GM12878 (cell line): ENCODE results near the gene KPNA5. TPM values are rescaled to one million over a fixed set of nuclear protein-coding genes. Genes with fewer than 3 reads are reported as not detected.

ENCODE experiments used
- ATAC-seq: fragments of 200-7000 bp; cut with Tn5 transposase; 3 replicates; pipeline ENCODE4 v1.9.1; 2020; ENCODE audit warnings: mild to moderate bottlenecking, moderate library complexity
- BruUV-seq: library from RNA; stranded (reverse); fragments of 400-500 nt; replicated peaks from 2 replicates; lab custom pipeline; 2021; lab: Mats Ljungman, UMichigan
- CTCF ChIA-PET: fragments of 300-600 bp; sonication (Branson Sonifier 250); formaldehyde crosslinking; extraction: SDS; loops from one replicate; lab custom pipeline; 2021; ENCODE audit warnings: inconsistent platforms; lab: Yijun Ruan, JAX
- POLR2A ChIA-PET: fragments of 350-600 bp; formaldehyde crosslinking; extraction: SDS; loops from one replicate; lab custom pipeline; 2021; ENCODE audit warnings: inconsistent platforms; lab: Charles Lee
- RAD21 ChIA-PET: fragments of 300-600 bp; sonication (Branson Sonifier 250); formaldehyde crosslinking; loops from one replicate; lab custom pipeline; 2023; ENCODE audit warnings: antibody characterized with exemption; ENCODE audit not compliant: unreplicated experiment; lab: Charles Lee
- SMC1A ChIA-PET: fragments of 300-600 bp; sonication (Branson Sonifier 250); formaldehyde crosslinking; loops from one replicate; lab custom pipeline; 2023; ENCODE audit not compliant: unreplicated experiment, uncharacterized antibody; lab: Charles Lee
- DNase-seq: peaks from one replicate; pipeline ENCODE4 v3.0.0-alpha.2; 2011; ENCODE audit warnings: low read depth, low spot score
- FAIRE-seq: peaks from 3 replicates; lab custom pipeline; 2011; peaks lifted over from hg19 to GRCh38; lab: Jason Lieb, UNC
- H2AFZ ChIP-seq: 2 replicates; pipeline ENCODE4 v1.6.0; 2011; ENCODE audit warnings: low read depth, low read length, control low read depth; ENCODE audit not compliant: control insufficient read depth
- H3K27ac ChIP-seq: 2 replicates; pipeline ENCODE4 v1.5.1; 2011; ENCODE audit warnings: control low read depth; ENCODE audit not compliant: control insufficient read depth, insufficient read depth
- H3K27me3 ChIP-seq, 2 experiments: replicated peaks in 1 of 2; 2 replicates each; pipeline versions ENCODE4 v1.6.0 to v1.6.1; 2011; ENCODE audit warnings: low read length in 1 of 2; ENCODE audit not compliant: control insufficient read depth in 2 of 2, insufficient read depth in 2 of 2
- H3K36me3 ChIP-seq, 2 experiments: 2 replicates each; pipeline ENCODE4 v1.5.1; 2011; ENCODE audit warnings: low read length in 1 of 2; ENCODE audit not compliant: control insufficient read depth in 2 of 2, insufficient read depth in 2 of 2
- H3K4me1 ChIP-seq: 2 replicates; pipeline ENCODE4 v1.6.1; 2011; ENCODE audit warnings: mild to moderate bottlenecking, low read length, moderate library complexity, mixed read lengths; ENCODE audit not compliant: control insufficient read depth, insufficient read depth
- H3K4me2 ChIP-seq: 2 replicates; pipeline ENCODE4 v1.6.0; 2011; ENCODE audit warnings: control low read depth; ENCODE audit not compliant: control insufficient read depth, insufficient read depth
- H3K4me3 ChIP-seq: fragments of 200-600 bp; sonication (generic); 2 replicates; pipeline ENCODE4 v1.5.1; 2016
- H3K79me2 ChIP-seq: 2 replicates; pipeline ENCODE4 v1.6.0; 2011; ENCODE audit warnings: low read length; ENCODE audit not compliant: control insufficient read depth, insufficient read depth
- H3K9ac ChIP-seq: 2 replicates; pipeline ENCODE4 v1.8.0; 2011; ENCODE audit warnings: low read length, control low read depth, mixed read lengths; ENCODE audit not compliant: control insufficient read depth, insufficient read depth
- H3K9me3 ChIP-seq: replicated peaks from 3 replicates; pipeline ENCODE4 v1.5.1; 2011; ENCODE audit warnings: mild to moderate bottlenecking, low read length; ENCODE audit not compliant: control insufficient read depth, insufficient read depth
- H4K20me1 ChIP-seq: 2 replicates; pipeline ENCODE4 v1.6.0; 2011; ENCODE audit not compliant: control insufficient read depth, insufficient read depth
- BACH1 ChIP-seq: fragments of 450-650 bp; IDR thresholded peaks from 2 replicates; pipeline ENCODE4 v1.6.1; 2017; ENCODE audit warnings: mild to moderate bottlenecking, borderline replicate concordance
- CEBPZ ChIP-seq: fragments of 150-350 bp; IDR thresholded peaks from 2 replicates; pipeline ENCODE4 v1.6.1; 2016; ENCODE audit warnings: low read depth, low read length
- CHD2 ChIP-seq: IDR thresholded peaks from 2 replicates; pipeline ENCODE4 v1.6.1; 2011; ENCODE audit warnings: low read depth, low read length, improper control_type of control experiment, borderline replicate concordance
- CHD4 ChIP-seq: fragments of 200-600 bp; sonication (generic); IDR thresholded peaks from 2 replicates; pipeline ENCODE4 v1.6.1; 2016; ENCODE audit warnings: mild to moderate bottlenecking
- CTCF ChIP-seq, 3 experiments: IDR thresholded peaks in 2 of 3; conservative IDR thresholded peaks in 1 of 3; 2 replicates each; pipeline ENCODE4 v1.5.1; 2011; ENCODE audit warnings: low read depth in 3 of 3, low read length in 3 of 3, mild to moderate bottlenecking in 3 of 3, control low read depth in 2 of 3, moderate library complexity in 2 of 3, inconsistent platforms in 1 of 3, mixed read lengths in 1 of 3; ENCODE audit not compliant: control insufficient read depth in 2 of 3, insufficient read depth in 1 of 3; ENCODE audit errors: extremely low read depth in 1 of 3
- EGR1 ChIP-seq, 2 experiments: IDR thresholded peaks; 1 replicate in 1 of 2; 2 replicates in 1 of 2; pipeline ENCODE4 v1.6.1; 2011 to 2012; ENCODE audit warnings: low read depth in 2 of 2, low read length in 2 of 2, borderline replicate concordance in 1 of 2, mild to moderate bottlenecking in 1 of 2, moderate library complexity in 1 of 2
- JUND ChIP-seq: IDR thresholded peaks from 2 replicates; pipeline ENCODE4 v1.6.1; 2012; ENCODE audit warnings: low read depth, mild to moderate bottlenecking, low read length, improper control_type of control experiment, moderate library complexity
- KAT2A ChIP-seq: conservative IDR thresholded peaks from 2 replicates; pipeline ENCODE4 v1.6.1; 2011; ENCODE audit warnings: low read depth, low read length; ENCODE audit not compliant: control insufficient read depth
- MAX ChIP-seq: IDR thresholded peaks from 2 replicates; pipeline ENCODE4 v1.6.1; 2012; ENCODE audit warnings: low read depth, low read length, improper control_type of control experiment
- MTA2 ChIP-seq: fragments of 450-650 bp; IDR thresholded peaks from 2 replicates; pipeline ENCODE4 v1.6.1; 2016; ENCODE audit warnings: low read depth, mild to moderate bottlenecking, moderate library complexity
- POLR2AphosphoS5 ChIP-seq: IDR thresholded peaks from 2 replicates; pipeline ENCODE4 v1.6.1; 2011; ENCODE audit warnings: mild to moderate bottlenecking, low read length, inconsistent platforms
- PRDM15 ChIP-seq: fragments of 450-650 bp; formaldehyde crosslinking; IDR thresholded peaks from 2 replicates; pipeline ENCODE4 v1.4.0; 2020; ENCODE audit warnings: mild to moderate bottlenecking, moderate library complexity
- RAD51 ChIP-seq: fragments of 450-650 bp; IDR thresholded peaks from 2 replicates; pipeline ENCODE4 v1.6.1; 2016; ENCODE audit warnings: moderate library complexity, mild to moderate bottlenecking, inconsistent platforms
- RBBP5 ChIP-seq: fragments of 200-600 bp; sonication (generic); conservative IDR thresholded peaks from 2 replicates; pipeline ENCODE4 v1.6.1; 2016
- SREBF2 ChIP-seq: IDR thresholded peaks from 2 replicates; pipeline ENCODE4 v1.6.1; 2012; ENCODE audit warnings: mild to moderate bottlenecking, low read length
- TBL1XR1 ChIP-seq: IDR thresholded peaks from 2 replicates; pipeline ENCODE4 v1.6.1; 2012; ENCODE audit warnings: low read depth, low read length, improper control_type of control experiment
- ZNF384 ChIP-seq: IDR thresholded peaks from 2 replicates; pipeline ENCODE4 v1.6.1; 2012; ENCODE audit warnings: low read depth, mild to moderate bottlenecking, low read length, improper control_type of control experiment, borderline replicate concordance
- WGBS: methylation state at CpG from one replicate; pipeline ENCODE4 v1.1.6; 2016; ENCODE audit warnings: low lambda C conversion rate; ENCODE audit not compliant: insufficient replicate concordance, insufficient coverage; ENCODE audit errors: missing lambda C conversion rate; 5-methylcytosine and 5-hydroxymethylcytosine counted together
- in situ Hi-C: fragments of 300-500 bp; cut with MboI; formaldehyde crosslinking; loops from 9 replicates; pipeline ENCODE4 v1.14.3; 2018; ENCODE audit warnings: mixed read lengths
- intact Hi-C: fragments of 100-400 bp; cut with micrococcal nuclease; formaldehyde crosslinking; loops from one replicate; pipeline ENCODE4 v1.14.2; 2022; ENCODE audit not compliant: unreplicated experiment
- polyA plus RNA-seq, 11 experiments: library from polyadenylated mRNA; depleted of rRNA in 4 of 11; unstranded in 6 of 11; stranded (reverse) in 5 of 11; fragments of >200 nt; fragmentation: Nextera tagmentation in 4 of 11; fragmentation: Illumina TruSeq in 1 of 11; extraction: Ambion mirVana in 4 of 11; extraction: Trizol in 1 of 11; gene quantifications; 1 replicate in 1 of 11; 2 replicates in 10 of 11; pipeline versions ENCODE4 v1.2.1 to v1.2.3, GENCODE V29; 2011 to 2016; ENCODE audit warnings: inconsistent platforms in 2 of 11, missing spikeins in 2 of 11, low read depth in 1 of 11
- total RNA-seq, 4 experiments: library from RNA; depleted of rRNA in 3 of 4; stranded (reverse); fragments of >200 nt in 3 of 4; fragmentation: Illumina TruSeq in 1 of 4; extraction: Trizol in 1 of 4; gene quantifications; 2 replicates each; pipeline versions ENCODE4 v1.2.1 to v1.2.3, GENCODE V29; 2013 to 2021

The KPNA5 gene
- total and polyA plus RNA-seq, 10 of the 15 experiments (the other 5 are each of a cell fraction or from before 2014, with no cell fraction given), result 1.9 to 7.6 (median 4.5) TPM

DNA sequence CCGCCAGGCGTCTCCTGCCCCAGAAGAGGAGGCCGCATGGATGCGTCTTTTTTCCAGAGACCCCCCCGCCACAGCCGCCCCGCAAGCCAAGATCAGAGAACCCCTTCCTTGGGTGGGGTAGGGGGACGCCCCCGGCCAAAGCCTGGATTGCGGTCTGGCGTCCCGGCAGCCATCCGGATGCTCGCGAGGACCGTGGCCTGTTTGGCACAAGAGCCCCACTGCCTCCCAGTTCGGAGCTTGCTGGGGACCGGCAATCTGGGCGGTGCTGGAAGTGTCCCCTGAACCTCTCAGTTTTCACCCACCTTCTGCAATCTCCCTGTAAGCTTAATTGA, 83.6 kb downstream of the KPNA5 start:
- no peaks in the 10 kb centered on the region for H3K36me3 ChIP-seq
- H3K4me3 ChIP-seq, result no peak overlapping the region
- ATAC-seq (no peak), DNase-seq (no peak), FAIRE-seq (no peak)
- no peaks in the 10 kb centered on the region for H4K20me1 ChIP-seq
- CTCF ChIA-PET, result no interaction called here
- H2AFZ ChIP-seq, result no peak overlapping the region
- intact Hi-C loops (no loop called here), in situ Hi-C loops (no loop called here)
- no peak overlapping the region for H3K4me2 ChIP-seq
- WGBS, result 87% methylated on average over 15 of the region's 19 CpGs
- SMC1A ChIA-PET, result no interaction called here
- no peaks in the 10 kb centered on the region for H3K9me3 ChIP-seq
- no peaks in the 10 kb centered on the region for H3K4me1 ChIP-seq
- H3K79me2 ChIP-seq, result no peaks in the 10 kb centered on the region
- no peak overlapping the region for H3K27ac ChIP-seq
- H3K9ac ChIP-seq, result no peak overlapping the region
- no TSS peak for BruUV-seq
- peaks cover 0 to 13% of the 10 kb centered on the region in 2 experiments; a peak in 3 of 4 replicates for H3K27me3 ChIP-seq
- POLR2A ChIA-PET, result no interaction called here
- RAD21 ChIA-PET, result no interaction called here
- no peak for TF ChIP-seq CHD2
- TF ChIP-seq TBL1XR1, result no peak
- TF ChIP-seq EGR1 (IDR thresholded peaks at IDR 0.05; ENCODE audit: borderline replicate concordance in 1 of 2, low read depth in 2 of 2, low read length in 2 of 2), result no peak
- TF ChIP-seq CEBPZ, result no peak
- TF ChIP-seq KAT2A, result no peak
- TF ChIP-seq MTA2, result no peak
- no peak for TF ChIP-seq PRDM15
- no peak for TF ChIP-seq CHD4
- no peak for TF ChIP-seq ZNF384
- TF ChIP-seq CTCF (IDR thresholded peaks at IDR 0.05 in 2 of 3, conservative IDR thresholded peaks at IDR 0.05 in 1 of 3; ENCODE audit: control insufficient read depth in 2 of 3, extremely low read depth in 1 of 3, insufficient read depth in 1 of 3, low read depth in 3 of 3, low read length in 3 of 3), result no peak
- TF ChIP-seq BACH1, result no peak
- no peak for TF ChIP-seq RBBP5
- TF ChIP-seq MAX, result no peak
- TF ChIP-seq RAD51, result no peak
- no peak for TF ChIP-seq POLR2AphosphoS5
- TF ChIP-seq JUND, result no peak
- TF ChIP-seq SREBF2, result no peak
